Panc1 (cell line): ENCODE results near the gene TMEM164.

Experiments used
- POLR2AphosphoS5 ChIP-seq: IDR thresholded peaks from 2 replicates; pipeline ENCODE4 v1.6.1; 2012; ENCODE audit warnings: mild to moderate bottlenecking, low read depth, low read length, moderate library complexity
- REST ChIP-seq, 2 experiments: IDR thresholded peaks; 2 replicates each; pipeline ENCODE4 v1.6.1; 2011 to 2012; ENCODE audit warnings: low read depth in 2 of 2, control low read depth in 1 of 2, low read length in 1 of 2, mild to moderate bottlenecking in 1 of 2, moderate library complexity in 1 of 2; ENCODE audit not compliant: insufficient read depth in 1 of 2
- TCF7L2 ChIP-seq: IDR thresholded peaks from 2 replicates; pipeline ENCODE4 v1.6.1; 2011; ENCODE audit warnings: mild to moderate bottlenecking, low read depth, low read length, inconsistent platforms
- TF ChIP-seq, protein P1 (sequence below): fragments of 450-650 bp; IDR thresholded peaks from 2 replicates; pipeline ENCODE4 v1.5.1; 2017; ENCODE audit warnings: mild to moderate bottlenecking

GRCh38 chrX:109992203-109992602 lies 10.7 kb upstream of the TMEM164 start:
- TF ChIP-seq, protein P1, sequence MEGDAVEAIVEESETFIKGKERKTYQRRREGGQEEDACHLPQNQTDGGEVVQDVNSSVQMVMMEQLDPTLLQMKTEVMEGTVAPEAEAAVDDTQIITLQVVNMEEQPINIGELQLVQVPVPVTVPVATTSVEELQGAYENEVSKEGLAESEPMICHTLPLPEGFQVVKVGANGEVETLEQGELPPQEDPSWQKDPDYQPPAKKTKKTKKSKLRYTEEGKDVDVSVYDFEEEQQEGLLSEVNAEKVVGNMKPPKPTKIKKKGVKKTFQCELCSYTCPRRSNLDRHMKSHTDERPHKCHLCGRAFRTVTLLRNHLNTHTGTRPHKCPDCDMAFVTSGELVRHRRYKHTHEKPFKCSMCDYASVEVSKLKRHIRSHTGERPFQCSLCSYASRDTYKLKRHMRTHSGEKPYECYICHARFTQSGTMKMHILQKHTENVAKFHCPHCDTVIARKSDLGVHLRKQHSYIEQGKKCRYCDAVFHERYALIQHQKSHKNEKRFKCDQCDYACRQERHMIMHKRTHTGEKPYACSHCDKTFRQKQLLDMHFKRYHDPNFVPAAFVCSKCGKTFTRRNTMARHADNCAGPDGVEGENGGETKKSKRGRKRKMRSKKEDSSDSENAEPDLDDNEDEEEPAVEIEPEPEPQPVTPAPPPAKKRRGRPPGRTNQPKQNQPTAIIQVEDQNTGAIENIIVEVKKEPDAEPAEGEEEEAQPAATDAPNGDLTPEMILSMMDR: no peak
- TF ChIP-seq REST (IDR thresholded peaks at IDR 0.05; ENCODE audit: insufficient read depth in 1 of 2, low read depth in 2 of 2, low read length in 1 of 2): no peak
- no peak for TF ChIP-seq POLR2AphosphoS5
- TF ChIP-seq TCF7L2: no peak
